Right lobe of liver (tissue), 4 donors: Measurements from ENCODE around the gene SNX11.

Source experiments
- CTCF ChIP-seq, 4 donors: fragments of 200-600 bp in 3 of 4; fragments of 450-650 bp in 1 of 4; IDR thresholded peaks; one replicate each; pipeline versions ENCODE4 v1.5.1 to v1.8.0; 2016 to 2022; ENCODE audit warnings: antibody characterized with exemption in 4 of 4, mild to moderate bottlenecking in 2 of 4
- POLR2A ChIP-seq: fragments of 450-650 bp; IDR thresholded peaks from one replicate; pipeline ENCODE4 v1.6.1; 2017; ENCODE audit warnings: antibody characterized with exemption, mild to moderate bottlenecking
- donor health status: DM: no; HTN: no; CAD: no.
- donor health status: DM: no; HTN: no; CAD: no.
- donor health status: DM: no; HTN: yes; CAD: no.

GRCh38 chr17:48150597-48151001 is 43.0 kb downstream of the SNX11 start:
- no peak for TF ChIP-seq CTCF (IDR thresholded peaks at IDR 0.05)
- TF ChIP-seq POLR2A, result no peak
